CD4-positive, alpha-beta T cell treated with Interferon alpha-2 for 1 hour (primary cell): ENCODE results near the gene DPF3.

Experiments
- DNase-seq, 2 donors: peaks; one replicate each; pipeline ENCODE4 v3.0.0-alpha.2; 2020 to 2022

DPF3 gene

GRCh38 chr14:72590577-72590976 is 303.3 kb downstream of the DPF3 start:
- peak in 1 of 2 donors; percentile 43 for DNase-seq

DNA sequence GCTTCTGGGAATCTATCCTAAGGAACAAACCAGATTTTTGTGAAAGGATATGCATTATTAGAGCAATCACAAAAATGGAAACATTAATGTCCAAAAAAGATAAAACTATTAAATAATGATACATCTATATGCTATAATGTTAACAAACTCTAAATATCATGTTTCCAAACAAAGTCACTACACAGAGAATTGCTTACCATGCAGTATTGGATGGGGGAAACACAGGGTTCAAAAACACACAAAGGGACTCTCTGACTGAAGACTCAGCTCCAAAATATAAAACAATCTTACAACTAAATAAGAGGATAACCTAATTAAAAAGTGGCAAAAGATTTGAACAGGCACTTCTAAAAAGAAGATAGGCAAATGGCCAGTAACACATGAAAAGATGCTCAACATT is 304.2 kb downstream of the DPF3 start:
- no peak for DNase-seq

- DNase-seq: no peak
Observed at GRCh38 chr14:72588521-72588920, 305.4 kb downstream of the DPF3 start.

GRCh38 chr14:72583316-72584272 is 310.3 kb downstream of the DPF3 start:
- no peak for DNase-seq

GRCh38 chr14:72582582-72582981 is 311.3 kb downstream of the DPF3 start:
- no peak for DNase-seq

GRCh38 chr14:72578514-72578913 is 315.4 kb downstream of the DPF3 start:
- DNase-seq: no peak

- no peak for DNase-seq
Observed at GRCh38 chr14:72577521-72577920, 316.4 kb downstream of the DPF3 start.

GRCh38 chr14:72576258-72576657 is 317.6 kb downstream of the DPF3 start:
- no peak for DNase-seq

- DNase-seq: no peak
Observed at GRCh38 chr14:72574715-72575114, 319.2 kb downstream of the DPF3 start.

- no peak for DNase-seq
Observed at GRCh38 chr14:72573725-72574417, 320.0 kb downstream of the DPF3 start.
